ENCODE data around the gene UHRF1.
A peak's percentile ranks its signal among the peaks of the same experiment; 100 is the strongest.

UHRF1 gene

DNA sequence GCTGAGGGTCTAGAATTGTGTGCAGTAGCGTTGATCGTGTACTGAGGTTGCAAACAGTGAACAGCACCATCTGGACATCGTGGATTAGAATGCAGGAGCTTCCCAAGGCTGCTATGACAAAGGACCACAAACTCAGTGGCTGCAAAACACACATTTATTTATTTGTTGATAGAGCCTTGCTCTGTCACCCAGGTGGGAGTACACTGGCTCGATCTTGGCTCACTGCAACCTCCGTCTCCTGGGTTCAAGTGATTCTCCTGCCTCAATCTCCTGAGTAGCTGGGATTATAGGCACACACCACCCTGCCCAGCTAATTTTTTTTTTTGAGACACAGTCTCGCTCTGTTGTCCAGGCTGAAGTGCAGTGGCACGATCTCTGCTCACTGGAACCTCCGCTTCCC lies 2.3 kb upstream of the UHRF1 start:
- DNase-seq (ENCODE audit: low read depth) = no peak
- no peak for TF ChIP-seq CTCF (IDR thresholded peaks at IDR 0.05; ENCODE audit: control insufficient read depth, extremely low read depth, insufficient read depth)

DNA sequence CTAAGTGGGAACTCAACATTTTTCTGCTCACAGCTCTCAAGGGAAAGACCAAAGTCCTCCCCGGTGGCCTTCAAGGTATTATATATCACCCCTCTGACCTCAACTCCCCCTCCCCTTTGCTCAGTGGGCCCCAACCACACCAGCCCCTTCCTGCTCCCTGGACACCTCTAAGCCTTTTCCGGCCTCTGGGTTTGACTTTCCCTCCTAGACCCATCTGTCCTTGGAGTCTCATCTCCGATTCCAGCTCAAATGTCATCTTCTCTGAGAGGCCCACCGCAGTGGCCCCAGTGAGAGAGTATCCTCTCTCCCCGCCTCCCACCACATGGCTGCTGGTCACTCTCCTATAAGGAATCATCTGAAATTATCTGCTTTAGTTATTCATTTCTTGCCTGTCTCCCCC lies 941 bp upstream of the UHRF1 start:
- no peak overlapping the region for H3K4me3 ChIP-seq (ENCODE audit: low read depth, low read length)
- no peak for DNase-seq (ENCODE audit: low read depth)
- TF ChIP-seq CTCF (IDR thresholded peaks at IDR 0.05; ENCODE audit: control insufficient read depth, extremely low read depth, insufficient read depth) = no peak

More for the DNA sequence above, 2.3 kb upstream of the UHRF1 start:
- H3K4me3 ChIP-seq (ENCODE audit: low read depth, low read length) = no peak overlapping the region

- H3K4me3 ChIP-seq (ENCODE audit: low read depth, low read length) = no peak overlapping the region
- no peak for TF ChIP-seq CTCF (IDR thresholded peaks at IDR 0.05; ENCODE audit: control insufficient read depth, extremely low read depth, insufficient read depth)
- no peak for DNase-seq (ENCODE audit: low read depth)
Measured at GRCh38 chr19:4908781-4909155, 533 bp upstream of the UHRF1 start.

DNA sequence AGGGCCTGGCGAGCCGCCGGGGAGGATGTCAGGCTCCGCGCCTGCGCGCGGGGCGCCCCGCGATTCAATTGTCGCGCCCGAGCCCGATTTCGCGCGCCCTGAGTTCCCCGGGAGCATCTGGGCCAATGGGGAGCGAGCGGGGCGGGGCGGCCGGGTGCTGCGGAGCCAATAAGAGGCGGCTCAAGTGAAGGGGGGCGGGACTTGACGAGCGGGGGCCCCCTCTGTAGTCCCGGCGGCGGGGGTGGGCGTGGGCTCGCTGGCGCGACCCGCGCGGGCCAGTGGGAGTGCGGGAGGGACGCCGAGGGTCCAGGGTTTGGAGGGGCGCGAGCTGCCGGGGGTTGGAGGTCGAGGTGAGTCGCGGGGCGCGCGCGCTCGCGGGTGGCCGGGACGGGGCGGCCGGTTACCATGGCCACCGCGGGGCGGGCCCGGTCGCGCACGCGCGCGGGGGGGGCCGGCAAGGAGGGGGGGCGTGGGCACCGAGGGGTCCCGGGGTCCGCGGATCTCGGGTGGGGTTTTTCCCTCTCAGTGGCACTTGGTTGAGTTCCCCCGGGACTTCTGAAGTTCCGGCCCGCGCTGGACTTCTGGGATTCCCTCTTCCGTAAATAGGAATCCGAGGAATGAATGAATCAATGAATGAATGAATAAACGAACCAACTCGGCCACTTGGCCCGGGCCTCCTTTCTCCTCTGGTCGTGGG lies 744 bp downstream of the UHRF1 start:
- H3K4me3 ChIP-seq (ENCODE audit: low read depth, low read length) = peak overlapping the region; percentile 57
- DNase-seq (ENCODE audit: low read depth) = peak; percentile 21
- TF ChIP-seq CTCF (IDR thresholded peaks at IDR 0.05; ENCODE audit: control insufficient read depth, extremely low read depth, insufficient read depth) = no peak

DNA sequence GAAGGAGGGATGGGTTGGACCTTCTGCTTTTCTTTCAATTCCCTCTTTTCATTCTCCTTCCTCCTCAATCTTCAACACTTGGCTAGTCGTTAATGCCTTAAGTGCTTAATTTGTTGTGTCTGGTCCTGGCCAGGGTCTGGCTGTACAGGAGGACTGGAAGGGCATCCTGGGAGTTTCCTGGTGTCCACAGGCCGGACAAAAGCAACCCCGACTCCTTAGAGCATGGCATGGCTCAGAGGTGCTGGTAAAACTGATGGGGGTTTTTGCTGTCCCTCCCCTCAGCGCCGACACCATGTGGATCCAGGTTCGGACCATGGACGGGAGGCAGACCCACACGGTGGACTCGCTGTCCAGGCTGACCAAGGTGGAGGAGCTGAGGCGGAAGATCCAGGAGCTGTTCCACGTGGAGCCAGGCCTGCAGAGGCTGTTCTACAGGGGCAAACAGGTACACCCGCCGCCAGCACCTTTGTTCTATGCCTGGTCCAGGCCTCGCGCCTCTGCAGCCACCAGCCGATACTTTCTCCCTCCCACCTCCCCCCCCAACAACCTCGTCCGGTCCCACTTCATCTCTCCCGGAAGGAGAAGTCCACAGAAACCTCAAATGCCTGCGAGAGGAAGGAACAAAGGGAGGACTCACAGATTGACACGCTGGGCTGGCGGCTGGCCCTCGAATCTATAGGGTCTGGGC lies 1.4 kb downstream of the UHRF1 start:
- TF ChIP-seq CTCF (IDR thresholded peaks at IDR 0.05; ENCODE audit: control insufficient read depth, extremely low read depth, insufficient read depth) = no peak
- H3K4me3 ChIP-seq (ENCODE audit: low read depth, low read length) = peak overlapping the region; percentile 57
- DNase-seq (ENCODE audit: low read depth) = no peak

DNA sequence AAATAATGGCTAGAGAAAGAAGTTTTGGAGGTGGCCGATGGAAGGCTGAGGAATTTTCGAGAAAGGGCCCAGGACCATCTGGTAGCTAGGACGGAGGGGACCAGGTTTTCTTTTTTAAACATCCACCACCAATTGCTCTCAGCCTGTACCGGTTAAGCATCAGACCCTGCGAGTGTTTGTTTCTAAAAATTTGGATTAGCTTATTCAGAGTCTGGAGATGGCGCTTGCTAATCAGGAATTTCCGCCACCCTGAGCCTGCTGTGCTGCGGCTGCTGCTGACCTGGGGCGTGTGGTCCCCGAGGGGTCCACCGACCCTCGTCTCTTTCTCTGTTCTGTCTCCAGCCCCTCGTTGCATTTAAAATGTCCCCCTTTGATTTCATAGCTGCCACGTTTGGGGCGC lies 2.0 kb downstream of the UHRF1 start:
- peak overlapping the region; percentile 57 for H3K4me3 ChIP-seq (ENCODE audit: low read depth, low read length)
- TF ChIP-seq CTCF (IDR thresholded peaks at IDR 0.05; ENCODE audit: control insufficient read depth, extremely low read depth, insufficient read depth) = no peak
- DNase-seq (ENCODE audit: low read depth) = no peak

All from LNCaP clone FGC (cell line).